Dermis microvascular lymphatic vessel endothelial cell (primary cell): ENCODE results near the gene ANKRD44. TPM values are rescaled to one million over a fixed set of nuclear protein-coding genes. Genes with fewer than 3 reads are reported as not detected.
"Not testable (repeated sequence)": the region's sequence is repeated elsewhere in the genome, so short reads cannot be mapped to it uniquely, and the experiment has no call there.

ENCODE experiments used
- DNase-seq, 2 donors: peaks; one replicate each; pipeline versions ENCODE4 v3.0.0 to v3.0.0-alpha.2; 2010; ENCODE audit warnings: low read depth in 2 of 2
- total RNA-seq: library from RNA; depleted of rRNA; stranded (reverse); fragments of >200 nt; gene quantifications from 2 replicates; pipeline ENCODE4 v1.2.1, GENCODE V29; 2014

ANKRD44 gene
- total RNA-seq, 1 donor from 2014 or later = 3.6 TPM

DNA sequence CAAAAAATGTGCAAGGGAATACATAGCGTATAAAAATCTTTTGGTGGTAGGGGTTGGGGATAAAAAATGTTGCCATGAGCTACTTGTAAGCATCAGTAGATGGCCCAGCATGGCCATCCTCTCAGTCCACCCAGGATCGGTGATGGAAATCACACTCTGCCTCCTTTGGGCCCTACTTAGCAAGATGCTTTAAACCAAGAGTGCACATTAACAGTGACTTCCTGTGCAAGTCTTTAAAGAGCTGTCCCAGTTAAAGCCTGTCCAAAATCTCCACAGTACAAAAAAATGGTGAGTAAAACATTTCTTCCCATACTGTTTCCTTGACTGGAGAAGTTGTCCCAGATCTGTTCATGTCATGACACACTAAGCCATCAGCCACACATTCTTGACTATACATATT, 18.0 kb downstream of the ANKRD44 start:
- DNase-seq = no peak

DNA sequence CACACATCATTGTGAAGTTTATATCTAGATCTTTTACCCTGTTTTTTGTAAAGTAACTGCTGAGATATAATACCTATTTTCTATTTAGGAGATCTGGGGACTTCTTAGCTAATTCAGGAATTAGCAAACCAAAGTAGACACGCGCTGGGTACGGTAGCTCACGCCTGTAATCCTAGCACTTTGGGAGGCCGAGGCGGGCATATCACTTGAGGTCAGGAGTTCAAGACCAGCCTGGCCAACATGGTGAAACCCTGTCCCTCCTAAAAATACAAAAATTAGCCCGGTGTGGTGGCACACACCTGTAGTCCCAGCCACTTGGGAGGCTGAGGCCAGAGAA, 23.0 kb downstream of the ANKRD44 start:
- not testable (repeated sequence) for DNase-seq

DNA sequence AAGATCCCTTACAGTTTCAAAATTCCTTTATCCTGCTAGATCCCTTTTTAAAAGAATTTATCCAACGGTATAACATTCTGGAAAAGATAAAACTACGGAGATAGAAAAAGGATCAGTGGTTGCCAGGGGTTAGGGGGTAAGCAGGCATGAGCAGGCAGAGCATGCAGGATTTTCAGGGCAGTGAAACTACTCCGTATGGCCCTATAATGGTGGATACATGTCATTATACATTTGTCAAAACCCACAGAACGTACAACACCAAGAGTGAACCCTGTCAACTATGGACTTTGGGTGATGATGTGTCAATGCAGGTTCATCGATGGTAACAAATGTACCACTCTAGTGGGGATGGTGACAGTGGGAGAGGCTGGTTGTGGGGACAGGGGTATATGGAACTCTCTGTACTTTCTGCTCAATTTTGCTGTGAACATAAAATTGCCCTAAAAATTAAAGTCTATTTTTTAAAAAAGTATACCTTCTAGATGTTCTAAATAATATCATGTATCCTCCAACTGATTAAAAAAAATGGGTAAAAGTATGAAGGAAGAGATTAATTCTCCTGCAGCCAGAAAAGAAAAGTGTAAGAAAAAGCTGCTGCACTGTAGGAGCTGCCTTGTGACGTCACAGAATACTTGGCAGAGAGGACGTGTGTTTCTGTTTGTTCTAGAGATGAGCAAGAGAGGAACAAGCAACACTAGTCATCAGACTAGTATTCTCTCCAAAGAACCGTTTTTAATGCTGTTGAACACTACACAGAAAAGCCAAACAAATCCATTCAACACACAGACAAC, 23.6 kb downstream of the ANKRD44 start:
- peak in 1 of 2 donors; percentile 59 for DNase-seq

DNA sequence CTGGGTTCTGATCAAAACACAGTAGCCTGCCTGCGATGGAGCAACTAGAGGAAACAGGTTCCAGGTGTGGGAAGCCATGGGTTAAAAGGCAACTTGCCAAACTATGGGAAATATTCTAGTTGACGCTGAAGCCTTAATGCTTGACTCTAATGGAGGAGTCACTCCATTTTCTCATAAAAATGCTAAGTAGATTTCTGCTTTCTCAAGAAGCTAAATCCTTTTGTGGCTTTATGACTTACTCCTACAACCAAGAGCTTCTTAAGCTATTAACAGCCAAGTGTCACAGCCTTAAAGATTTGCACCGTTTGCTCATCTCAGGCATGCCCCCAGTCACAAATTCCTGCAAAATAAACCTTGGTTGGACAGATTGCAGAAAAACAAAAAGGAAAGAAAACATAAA, 25.2 kb downstream of the ANKRD44 start:
- DNase-seq = no peak

DNA sequence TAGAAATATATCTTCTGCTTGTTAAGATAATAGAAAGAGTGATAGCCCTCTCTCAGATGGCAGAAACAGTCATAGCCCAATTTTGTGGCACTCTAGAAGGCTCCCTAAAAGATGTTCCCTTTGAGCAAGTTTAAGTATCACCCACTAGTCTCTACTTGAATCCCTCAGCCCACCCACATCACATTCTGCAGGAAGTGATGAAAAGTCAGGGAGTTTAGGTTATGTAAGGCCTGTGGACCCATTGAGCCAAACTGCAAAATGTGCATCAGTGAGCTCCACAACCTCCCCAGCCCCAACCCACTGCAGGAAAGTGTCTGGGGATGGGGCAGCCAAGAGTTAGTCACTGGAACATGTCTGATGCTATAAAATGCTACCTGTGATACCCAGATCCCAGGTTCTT, 25.6 kb downstream of the ANKRD44 start:
- no peak for DNase-seq

DNA sequence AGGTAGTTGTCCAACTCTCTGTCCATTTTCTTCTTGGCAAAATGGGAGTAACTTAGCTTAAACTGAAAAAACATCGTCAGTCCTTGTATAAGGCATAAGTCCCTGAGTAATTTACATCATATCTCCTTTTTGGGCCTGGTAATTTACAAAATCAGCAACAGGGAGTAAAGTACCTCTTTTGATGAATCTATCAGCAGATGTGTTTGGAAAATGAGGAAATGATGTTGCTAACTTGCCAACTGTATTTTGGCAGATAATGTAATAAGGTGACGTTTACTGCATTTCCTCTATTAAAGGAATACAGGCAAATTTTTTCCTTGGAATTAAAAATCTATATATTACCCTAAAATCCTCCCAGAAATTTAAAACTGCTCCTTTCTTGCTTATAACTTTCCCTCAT, 29.2 kb downstream of the ANKRD44 start:
- peak in 1 of 2 donors; percentile 9 for DNase-seq

DNA sequence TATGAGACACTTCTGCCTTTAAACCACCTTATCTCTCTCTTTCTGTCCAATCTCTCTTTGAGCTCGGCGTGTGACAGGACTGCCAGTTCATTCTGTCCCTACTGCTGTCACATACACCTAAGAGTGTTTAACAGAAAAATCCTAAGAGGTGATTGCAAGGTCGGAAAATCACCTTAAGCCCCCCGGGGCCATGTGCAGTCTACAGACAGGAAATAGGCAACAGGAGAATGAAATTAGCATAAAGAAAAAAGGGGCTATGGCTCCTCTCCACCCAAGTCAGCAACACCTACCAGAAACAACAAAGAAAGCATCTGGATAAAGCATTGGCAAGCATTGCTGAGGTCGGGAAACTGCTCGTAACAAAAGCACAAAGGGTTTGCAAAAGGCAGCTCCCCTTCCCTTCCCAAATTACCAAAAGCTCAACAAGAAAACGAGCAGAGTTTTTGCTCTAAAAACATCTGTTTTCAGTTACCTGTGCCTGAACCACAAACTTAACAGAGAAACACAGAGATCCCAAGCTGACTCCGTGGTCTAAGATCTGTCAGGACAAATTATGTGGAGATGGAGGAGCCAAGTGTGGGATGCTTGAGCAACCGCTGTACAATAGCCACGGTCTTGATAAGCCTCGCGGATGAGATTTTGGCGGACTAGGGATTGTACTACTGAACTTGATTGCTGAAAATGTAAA, 30.4 kb downstream of the ANKRD44 start:
- no peak for DNase-seq

DNA sequence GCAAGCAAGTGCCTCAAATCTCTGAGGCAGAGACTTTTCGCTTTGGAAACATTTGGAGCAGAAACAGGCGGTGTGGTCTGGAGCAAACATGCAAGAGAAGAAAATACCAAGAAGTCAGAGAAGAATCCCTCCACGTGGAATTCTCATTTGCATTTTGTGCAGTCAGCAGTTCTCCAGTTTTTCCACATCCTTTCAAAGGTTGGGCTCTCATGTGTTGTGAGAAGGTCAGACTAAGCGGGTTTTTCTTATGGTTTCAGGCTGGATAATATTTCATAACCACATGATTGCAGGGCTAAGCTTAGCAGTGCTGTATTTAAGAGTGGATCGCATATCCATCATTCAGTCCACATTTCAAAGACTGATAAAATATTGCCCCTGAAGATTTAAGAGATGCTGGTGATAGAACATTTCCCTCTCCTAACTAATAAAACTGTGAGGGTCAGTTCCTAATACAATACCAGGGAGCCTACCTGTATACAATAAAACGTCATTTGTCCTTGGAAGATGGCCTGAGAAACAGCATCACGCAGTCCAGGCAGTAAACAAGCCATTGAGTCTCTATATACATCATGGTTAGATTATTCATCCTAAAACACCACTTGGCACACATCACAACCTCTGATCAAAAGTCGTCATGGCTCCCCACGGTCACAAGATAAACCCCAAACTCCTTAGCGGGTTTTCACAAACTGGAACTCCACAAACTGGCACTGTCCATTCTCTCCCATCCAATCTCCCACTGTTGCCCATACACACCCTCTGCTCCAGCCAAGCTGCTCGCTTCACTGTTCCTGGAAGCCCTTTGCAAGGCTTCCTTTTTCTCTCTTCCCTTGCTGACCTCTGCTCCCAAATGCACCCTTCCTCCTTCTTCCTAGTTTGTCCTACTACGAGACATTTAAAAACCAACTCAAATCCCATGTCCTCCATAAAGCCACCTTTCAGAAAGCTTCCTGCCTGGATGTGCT, 31.5 kb downstream of the ANKRD44 start:
- DNase-seq = no peak

DNA sequence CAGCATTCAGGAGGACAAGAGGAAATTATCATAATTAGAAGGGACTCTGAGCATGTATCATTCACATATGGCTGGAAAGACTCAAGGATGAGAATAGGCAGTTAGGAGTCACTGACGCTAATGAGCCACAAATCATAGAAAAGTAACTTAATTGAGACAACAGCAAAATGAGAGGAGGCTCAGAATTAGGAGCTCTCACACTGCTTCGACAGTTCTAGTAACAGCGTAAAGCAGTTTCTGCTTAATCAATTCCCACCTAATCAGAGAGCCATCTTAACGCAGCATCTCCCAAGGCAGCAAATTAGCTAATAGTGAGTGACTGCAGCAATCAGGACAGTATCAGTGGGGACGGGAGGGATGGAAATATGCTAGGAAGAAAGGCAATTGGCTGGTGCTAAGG, 32.8 kb downstream of the ANKRD44 start:
- no peak for DNase-seq

DNA sequence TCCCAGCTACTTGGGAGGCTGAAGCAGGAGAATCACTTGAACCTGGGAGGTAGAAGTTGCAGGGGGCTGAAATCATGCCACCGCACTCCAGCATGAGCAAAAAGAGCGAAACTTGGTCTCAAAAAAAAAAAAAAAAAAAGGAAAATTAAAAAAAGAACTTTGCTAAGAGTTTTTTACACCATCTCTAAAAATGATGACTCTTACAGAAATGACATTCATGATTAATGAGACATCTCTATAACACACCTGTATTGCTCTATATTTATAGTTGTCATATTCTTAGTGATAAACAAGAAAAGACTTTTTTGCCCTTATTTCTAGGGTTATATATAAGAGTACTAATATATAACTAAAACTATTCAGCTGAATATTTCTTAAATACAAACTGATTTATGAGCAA, 34.4 kb downstream of the ANKRD44 start:
- no peak for DNase-seq

DNA sequence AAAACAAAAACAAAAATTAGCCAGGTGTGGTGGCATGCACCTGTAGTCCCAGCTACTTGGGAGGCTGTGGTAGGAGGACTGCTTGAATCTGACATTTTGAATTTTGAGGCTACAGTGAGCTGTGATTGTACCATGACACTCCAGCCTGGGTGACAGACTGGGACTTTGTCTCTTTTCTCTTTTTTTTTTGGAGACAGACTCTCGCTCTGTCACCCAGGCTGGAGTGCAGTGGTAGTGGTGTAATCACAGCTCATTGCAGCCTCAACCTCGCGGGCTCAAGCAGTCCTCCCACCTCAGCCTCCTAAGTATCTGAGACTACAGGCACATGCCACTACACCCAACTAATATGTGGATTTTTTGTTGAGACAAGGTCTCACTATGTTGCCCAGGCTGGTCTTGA, 35.6 kb downstream of the ANKRD44 start:
- no peak for DNase-seq

DNA sequence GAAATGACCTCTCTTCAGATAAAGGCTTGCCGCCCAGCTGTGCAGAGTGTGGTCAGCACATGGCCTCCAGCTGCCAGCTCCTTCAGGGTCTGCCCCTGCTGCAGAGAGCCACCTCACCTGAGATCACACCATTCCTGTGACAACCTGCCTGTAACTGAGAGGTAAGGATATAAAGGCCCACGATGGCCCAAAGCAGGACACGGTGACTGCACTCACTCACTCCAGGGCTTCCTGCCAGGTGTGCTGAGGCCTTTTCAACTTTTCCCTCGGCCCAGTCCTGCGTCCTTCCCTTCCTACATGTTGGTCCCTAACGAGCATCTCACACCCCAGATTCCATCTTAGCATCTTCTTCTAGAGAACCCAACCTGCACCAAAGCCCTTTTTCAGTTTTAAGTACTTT, 36.2 kb downstream of the ANKRD44 start:
- no peak for DNase-seq

DNA sequence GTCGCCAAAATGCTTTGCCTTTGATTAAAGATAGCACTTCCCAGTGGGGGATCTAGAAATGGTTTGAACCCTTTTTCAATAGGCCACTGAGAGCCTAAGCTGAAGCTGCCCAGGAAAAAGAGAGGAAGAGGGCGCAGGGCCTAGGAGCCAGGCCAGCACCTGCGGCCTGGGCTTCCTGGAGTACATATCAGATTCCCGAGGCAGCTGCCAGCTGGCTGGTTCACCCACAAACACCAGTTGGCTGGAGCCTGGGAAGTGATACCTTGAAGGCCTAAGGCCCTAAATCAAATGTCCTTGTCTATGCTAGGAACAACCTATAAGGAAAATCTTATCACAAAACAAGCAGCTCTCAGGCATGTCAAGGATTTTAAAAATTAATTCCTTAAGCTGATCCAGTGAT, 37.1 kb downstream of the ANKRD44 start:
- peak in 1 of 2 donors; percentile 7 for DNase-seq

DNA sequence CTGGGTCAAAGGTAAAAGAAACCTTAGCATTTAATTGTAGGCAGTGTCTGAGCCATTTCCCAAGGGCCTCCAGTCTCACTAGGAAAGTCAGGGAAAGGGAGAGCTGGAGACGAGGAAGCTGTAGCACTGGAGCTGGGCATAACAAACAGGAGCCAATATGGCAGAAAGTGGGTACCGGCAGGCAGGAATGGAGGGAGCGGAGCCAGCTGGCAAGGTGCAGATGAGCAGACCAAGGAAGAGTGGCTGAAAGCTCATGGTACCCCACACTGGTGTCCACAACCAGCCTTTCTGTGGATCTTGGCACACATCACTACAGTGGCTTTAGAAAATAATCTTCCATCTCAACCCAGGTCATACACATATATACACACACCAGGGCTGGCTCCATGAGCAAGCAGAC, 40.0 kb downstream of the ANKRD44 start:
- DNase-seq = no peak

DNA sequence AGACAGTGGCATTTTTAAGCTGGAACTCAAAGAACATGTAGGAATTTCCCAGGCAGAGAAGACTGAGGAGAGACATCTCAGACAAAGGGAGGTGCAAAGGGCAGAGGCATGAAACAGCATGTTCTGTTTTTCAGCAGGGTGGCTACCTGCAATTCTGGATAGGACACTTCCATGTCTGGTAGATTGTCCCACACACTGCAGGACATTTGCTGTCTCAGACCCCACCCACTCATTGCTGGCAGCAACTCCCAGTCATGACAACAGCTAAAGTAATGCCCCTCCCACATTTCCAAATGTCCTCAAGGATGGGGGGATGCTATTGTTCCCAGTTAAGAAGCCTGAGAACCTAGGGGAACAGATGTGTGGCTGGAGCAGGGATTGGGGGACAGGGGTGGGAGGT, 40.8 kb downstream of the ANKRD44 start:
- DNase-seq = no peak

DNA sequence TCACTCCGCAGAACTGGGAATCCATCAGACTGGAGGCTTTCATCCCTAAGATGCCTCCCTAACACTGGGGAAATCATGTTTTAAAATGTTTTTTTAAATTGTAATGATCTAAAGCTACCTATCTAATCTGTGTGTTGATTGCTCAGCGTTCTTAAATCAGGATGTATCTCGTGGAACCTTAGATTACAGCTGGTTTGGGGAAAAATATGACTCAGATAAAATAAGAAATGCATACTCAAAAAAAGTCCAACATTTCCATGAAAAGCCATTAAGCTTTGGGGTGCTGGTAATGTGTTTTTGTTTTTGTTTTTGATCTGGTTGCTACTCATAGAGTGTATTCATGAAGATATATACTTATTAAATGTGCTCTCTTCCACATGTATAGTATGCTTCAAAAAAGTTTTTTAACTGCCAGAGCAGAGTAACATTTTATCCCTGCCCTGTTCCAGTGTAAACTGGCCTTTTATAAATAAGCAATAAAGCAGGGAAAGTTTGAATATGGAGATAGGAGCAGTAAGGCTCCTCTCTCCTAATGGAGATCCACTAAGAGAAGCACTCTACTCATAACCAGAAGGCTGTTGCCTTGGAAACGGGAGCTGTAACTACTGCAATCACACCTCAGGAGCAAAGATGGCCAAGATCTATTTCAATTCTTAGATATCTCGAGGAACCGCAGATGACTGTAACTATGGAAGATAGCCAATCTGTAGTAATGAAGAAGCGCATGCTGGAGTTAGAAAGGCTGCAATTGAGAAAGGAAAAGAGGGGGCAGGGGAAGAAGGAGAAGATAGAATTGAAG, 41.6 kb downstream of the ANKRD44 start:
- no peak for DNase-seq

DNA sequence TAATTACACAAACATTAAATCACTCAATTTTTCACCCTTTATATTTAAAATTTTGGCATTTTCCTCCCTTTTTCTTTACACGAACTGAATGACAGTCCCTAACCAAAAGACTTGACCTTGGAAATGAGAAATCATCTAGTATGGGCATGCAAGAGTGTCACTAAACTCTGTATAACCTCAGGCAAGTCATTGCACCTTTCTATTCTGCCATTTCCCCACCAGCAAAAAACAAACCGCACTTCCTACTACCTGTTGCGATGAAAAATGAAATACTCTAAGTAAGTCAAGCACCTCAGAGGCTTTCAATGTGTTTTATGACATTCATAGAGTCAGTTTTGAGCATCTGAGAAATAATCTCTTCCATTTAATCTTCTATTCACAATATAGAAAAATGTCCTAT, 44.1 kb downstream of the ANKRD44 start:
- DNase-seq = no peak

DNA sequence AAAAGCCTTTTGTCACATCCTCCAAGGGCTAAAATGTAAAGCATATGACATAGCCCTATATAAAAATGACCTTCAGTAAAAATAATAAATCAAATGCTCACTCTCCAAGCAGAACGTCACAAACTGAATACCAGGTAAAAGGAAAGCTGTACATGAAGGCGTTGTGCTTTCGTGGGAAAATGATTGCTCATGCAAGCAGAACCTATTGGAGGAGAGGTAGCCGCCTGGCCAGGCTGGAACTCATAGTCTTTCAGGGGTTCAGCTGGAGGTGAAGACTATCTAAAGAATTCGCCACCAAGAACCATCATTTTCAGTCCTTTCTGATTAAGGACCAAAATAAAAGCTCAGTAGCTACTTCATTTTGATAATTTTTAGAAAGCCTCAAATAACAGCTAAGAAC, 44.7 kb downstream of the ANKRD44 start:
- DNase-seq = no peak

DNA sequence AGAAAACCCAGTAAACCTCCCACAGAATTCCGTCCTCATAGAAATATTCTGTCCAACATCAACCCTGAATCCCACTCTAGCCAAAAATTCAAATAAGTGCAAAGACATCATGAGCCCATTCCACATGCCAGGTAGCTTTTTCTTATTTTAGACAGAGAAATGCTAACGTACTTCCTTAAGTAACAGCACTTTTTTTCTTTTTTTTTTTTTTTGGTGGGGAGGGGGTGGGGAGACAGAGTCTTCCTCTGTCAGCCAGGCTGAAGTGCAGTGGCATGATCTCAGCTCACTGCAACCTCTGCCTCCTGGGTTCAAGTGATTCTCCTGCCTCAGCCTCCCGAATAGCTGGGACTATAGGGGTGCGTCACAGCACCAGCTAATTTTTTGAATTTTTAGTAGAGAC, 45.5 kb downstream of the ANKRD44 start:
- no peak for DNase-seq

DNA sequence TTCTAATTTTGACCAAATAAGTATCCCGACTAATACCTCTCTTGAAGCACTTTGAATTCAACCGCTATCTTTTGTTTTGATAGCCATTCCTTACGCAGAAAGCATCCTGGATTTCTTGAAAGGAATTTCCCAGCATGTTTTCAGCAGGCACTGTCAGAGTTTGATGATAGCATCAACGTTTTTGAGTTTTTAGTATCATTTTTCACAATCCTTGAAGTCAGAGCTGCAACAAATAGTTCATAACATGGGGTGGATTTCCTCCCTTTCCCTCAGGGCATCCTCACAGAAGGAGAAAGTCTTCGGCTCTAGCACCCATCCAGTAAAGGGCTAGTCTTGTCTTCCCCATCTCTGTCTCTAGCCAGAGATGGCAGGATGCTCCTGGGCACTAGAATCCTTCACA, 46.2 kb downstream of the ANKRD44 start:
- DNase-seq = no peak

DNA sequence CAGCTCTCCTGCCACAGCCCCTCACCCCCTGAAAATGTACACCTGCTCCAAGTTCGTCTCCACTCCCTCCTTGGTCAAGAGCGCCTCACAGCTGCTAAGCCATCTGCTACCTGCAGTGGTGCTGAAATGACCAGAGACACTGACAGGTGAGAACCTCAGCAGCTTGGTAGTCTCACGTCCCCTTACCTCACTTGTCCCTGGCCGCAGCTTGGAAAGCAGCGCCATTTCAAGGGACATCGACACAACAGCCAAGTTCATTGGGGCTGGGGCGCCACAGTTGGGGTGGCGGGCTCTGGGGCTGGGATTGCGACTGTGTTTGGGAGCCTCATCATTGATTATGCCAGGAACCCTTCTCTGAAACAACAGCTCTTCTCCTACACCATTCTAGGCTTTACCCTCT, 47.5 kb downstream of the ANKRD44 start:
- no peak for DNase-seq
